Measurements from ENCODE around the gene OR10H4.
"Not testable (repeated sequence)": the region's sequence is repeated elsewhere in the genome, so short reads cannot be mapped to it uniquely, and the experiment has no call there.

The OR10H4 gene

GRCh38 chr19:15964231-15964630 is 15.4 kb downstream of the OR10H4 start:
- in situ Hi-C loops (cut with HindIII; ENCODE audit: low pct_unique_long_range_greater_than_20kb, low sequenced_read_pairs): no loop called here

GRCh38 chr19:15971224-15971780 is 22.5 kb downstream of the OR10H4 start:
- DNase-seq (ENCODE audit: low read depth in 1 of 2, low spot score in 1 of 2): no peak
- in situ Hi-C loops (cut with HindIII; ENCODE audit: low pct_unique_long_range_greater_than_20kb, low sequenced_read_pairs): no loop called here
- TF ChIP-seq JUND (IDR thresholded peaks at IDR 0.05; ENCODE audit: low read depth): no peak

More at GRCh38 chr19:15964231-15964630, 15.4 kb downstream of the OR10H4 start:
- DNase-seq (ENCODE audit: low read depth in 1 of 2, low spot score in 1 of 2): no peak
- TF ChIP-seq JUND (IDR thresholded peaks at IDR 0.05; ENCODE audit: low read depth): no peak

DNA sequence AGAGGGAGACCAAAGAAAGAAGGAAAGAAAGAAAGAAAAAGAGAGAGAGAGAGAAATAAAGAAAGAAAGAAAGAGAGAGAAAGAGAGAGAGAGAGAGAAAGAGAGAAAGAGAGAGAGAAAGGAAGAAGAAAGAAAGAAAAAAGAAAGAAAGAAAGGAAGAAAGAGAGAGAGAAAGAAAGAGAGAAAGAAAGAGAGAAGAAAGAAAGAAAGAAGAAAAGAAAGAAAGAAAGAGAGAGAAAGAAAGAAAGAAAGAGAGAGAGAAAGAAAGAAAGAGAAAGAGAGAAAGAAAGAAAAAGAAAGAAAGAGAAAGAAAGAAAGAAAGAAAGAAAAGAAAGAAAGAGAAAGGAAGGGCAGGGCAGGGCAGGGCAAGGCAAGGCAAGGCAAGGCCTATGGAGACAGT is 23.2 kb downstream of the OR10H4 start:
- in situ Hi-C loops (cut with HindIII; ENCODE audit: low pct_unique_long_range_greater_than_20kb, low sequenced_read_pairs); DNase-seq (ENCODE audit: low read depth in 1 of 2, low spot score in 1 of 2): not testable (repeated sequence)

- in situ Hi-C loops (cut with HindIII; ENCODE audit: low pct_unique_long_range_greater_than_20kb, low sequenced_read_pairs): no loop called here
- no peak for TF ChIP-seq JUND (IDR thresholded peaks at IDR 0.05; ENCODE audit: low read depth)
- DNase-seq (ENCODE audit: low read depth in 1 of 2, low spot score in 1 of 2): no peak
Measured at GRCh38 chr19:15974856-15975255, 26.0 kb downstream of the OR10H4 start.

DNA sequence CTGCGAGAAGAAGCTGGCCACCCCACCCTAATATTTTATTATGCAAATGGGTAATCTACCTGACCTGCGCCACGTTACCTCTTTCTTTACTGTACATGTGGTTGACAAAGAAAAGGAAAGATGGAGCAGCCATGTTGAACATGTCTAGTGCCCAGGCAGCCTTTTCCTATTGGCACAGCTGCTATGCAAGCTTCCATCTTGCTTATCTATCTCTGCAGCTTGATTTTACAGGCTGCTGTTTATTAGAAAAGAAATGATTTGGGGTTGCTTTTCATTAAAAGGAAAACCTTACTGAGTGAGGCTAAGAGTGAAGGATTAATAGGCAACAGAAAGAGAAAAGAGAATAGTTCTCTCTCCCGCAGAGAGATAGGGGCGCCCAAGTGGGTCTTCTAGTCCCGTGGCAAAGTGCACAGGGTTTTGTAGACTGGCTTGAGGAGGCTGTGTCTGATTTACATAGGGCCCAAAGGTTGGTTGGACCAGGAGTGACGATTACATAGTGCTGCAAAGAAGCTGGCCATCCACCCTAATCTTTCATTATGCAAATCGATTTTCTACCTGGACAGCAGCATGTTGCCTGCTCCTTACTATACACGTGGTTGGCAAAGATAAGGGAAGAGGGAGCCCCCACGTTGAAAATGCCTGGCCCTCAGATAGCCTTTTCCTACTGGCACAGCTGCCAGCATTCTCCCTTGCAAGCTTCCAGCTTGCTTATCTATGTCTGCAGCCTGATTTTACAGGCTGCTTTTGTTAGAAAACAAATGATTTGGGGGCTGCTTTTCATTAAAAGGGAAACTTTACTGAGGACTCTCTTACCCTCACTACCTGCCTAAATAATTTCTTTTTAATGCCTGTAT is 28.3 kb downstream of the OR10H4 start:
- TF ChIP-seq JUND (IDR thresholded peaks at IDR 0.05; ENCODE audit: low read depth): no peak
- DNase-seq (ENCODE audit: low read depth in 1 of 2, low spot score in 1 of 2): no peak
- in situ Hi-C loops (cut with HindIII; ENCODE audit: low pct_unique_long_range_greater_than_20kb, low sequenced_read_pairs): no loop called here

- in situ Hi-C loops (cut with HindIII; ENCODE audit: low pct_unique_long_range_greater_than_20kb, low sequenced_read_pairs): no loop called here
- no peak for DNase-seq (ENCODE audit: low read depth in 1 of 2, low spot score in 1 of 2)
- no peak for TF ChIP-seq JUND (IDR thresholded peaks at IDR 0.05; ENCODE audit: low read depth)
Measured at GRCh38 chr19:15977690-15978089, 28.9 kb downstream of the OR10H4 start.

GRCh38 chr19:15979293-15979692 is 30.5 kb downstream of the OR10H4 start:
- no peak for DNase-seq (ENCODE audit: low read depth in 1 of 2, low spot score in 1 of 2)
- TF ChIP-seq JUND (IDR thresholded peaks at IDR 0.05; ENCODE audit: low read depth): no peak
- in situ Hi-C loops (cut with HindIII; ENCODE audit: low pct_unique_long_range_greater_than_20kb, low sequenced_read_pairs): no loop called here

DNA sequence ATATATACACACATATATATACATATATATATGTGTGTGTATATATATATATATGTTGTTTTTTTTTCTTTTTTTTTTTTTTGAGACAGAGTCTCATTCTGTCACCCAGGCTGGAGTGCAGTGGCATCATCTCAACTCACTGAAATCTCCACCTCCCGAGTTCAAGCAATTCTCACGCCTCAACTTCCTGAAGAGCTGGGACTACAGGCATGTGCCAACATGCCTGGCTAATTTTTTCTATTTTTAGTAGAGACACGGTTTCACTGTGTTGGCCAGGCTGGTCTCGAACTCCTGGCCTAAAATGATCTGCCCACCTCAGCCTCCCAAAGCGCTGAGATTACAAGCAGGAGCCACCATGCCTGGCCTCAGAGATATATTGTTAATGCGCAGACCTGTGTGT is 37.0 kb downstream of the OR10H4 start:
- DNase-seq (ENCODE audit: low read depth in 1 of 2, low spot score in 1 of 2); in situ Hi-C loops (cut with HindIII; ENCODE audit: low pct_unique_long_range_greater_than_20kb, low sequenced_read_pairs): not testable (repeated sequence)

DNA sequence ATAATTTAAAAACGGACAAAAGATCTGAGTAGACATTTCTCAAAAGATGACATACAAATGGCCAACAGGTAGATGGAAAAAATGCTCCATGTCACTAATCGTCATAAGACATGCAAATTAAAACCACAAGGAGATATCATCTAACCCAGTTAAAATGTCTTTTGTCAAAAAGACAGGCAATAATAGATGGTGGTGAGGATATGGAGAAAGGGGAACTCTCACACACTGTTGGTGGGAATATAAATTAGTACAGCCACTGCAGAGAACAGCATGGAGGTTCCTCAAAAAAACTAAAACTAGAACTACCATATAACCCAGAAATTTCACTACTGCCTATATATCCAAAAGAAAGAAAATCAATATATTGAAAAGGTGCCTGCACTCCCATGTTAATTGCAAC is 37.9 kb downstream of the OR10H4 start:
- DNase-seq (ENCODE audit: low read depth in 1 of 2, low spot score in 1 of 2): no peak
- in situ Hi-C loops (cut with HindIII; ENCODE audit: low pct_unique_long_range_greater_than_20kb, low sequenced_read_pairs): no loop called here
- TF ChIP-seq JUND (IDR thresholded peaks at IDR 0.05; ENCODE audit: low read depth): no peak

GRCh38 chr19:15989889-15990288 is 41.1 kb downstream of the OR10H4 start:
- DNase-seq (ENCODE audit: low read depth in 1 of 2, low spot score in 1 of 2): peak in 1 of 2 experiments; percentile 19
- no peak for TF ChIP-seq JUND (IDR thresholded peaks at IDR 0.05; ENCODE audit: low read depth)
- in situ Hi-C loops (cut with HindIII; ENCODE audit: low pct_unique_long_range_greater_than_20kb, low sequenced_read_pairs): no loop called here

DNA sequence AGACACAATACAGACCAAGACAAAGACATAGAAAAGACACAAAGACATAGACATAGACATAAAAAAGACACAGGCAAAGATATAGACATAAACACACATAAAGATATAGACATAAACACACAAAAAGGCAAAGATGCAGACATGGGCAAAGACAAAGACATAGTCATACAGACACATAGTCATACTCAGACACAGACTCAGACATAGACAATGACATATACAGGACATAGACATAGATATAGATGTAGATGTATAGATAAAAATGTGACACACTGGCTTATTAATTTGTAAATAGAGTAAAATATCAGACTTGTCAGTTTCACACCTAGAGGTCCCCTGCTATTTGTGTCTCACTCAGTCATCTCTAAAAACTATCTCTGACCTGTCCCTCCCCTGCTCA is 42.8 kb downstream of the OR10H4 start:
- no peak for DNase-seq (ENCODE audit: low read depth in 1 of 2, low spot score in 1 of 2)
- in situ Hi-C loops (cut with HindIII; ENCODE audit: low pct_unique_long_range_greater_than_20kb, low sequenced_read_pairs): no loop called here
- TF ChIP-seq JUND (IDR thresholded peaks at IDR 0.05; ENCODE audit: low read depth): no peak

GRCh38 chr19:15992014-15992413 is 43.2 kb downstream of the OR10H4 start:
- TF ChIP-seq JUND (IDR thresholded peaks at IDR 0.05; ENCODE audit: low read depth): no peak
- in situ Hi-C loops (cut with HindIII; ENCODE audit: low pct_unique_long_range_greater_than_20kb, low sequenced_read_pairs): no loop called here
- DNase-seq (ENCODE audit: low read depth in 1 of 2, low spot score in 1 of 2): no peak

GRCh38 chr19:15995536-15995935 is 46.7 kb downstream of the OR10H4 start:
- no peak for DNase-seq (ENCODE audit: low read depth in 1 of 2, low spot score in 1 of 2)
- TF ChIP-seq JUND (IDR thresholded peaks at IDR 0.05; ENCODE audit: low read depth): no peak
- in situ Hi-C loops (cut with HindIII; ENCODE audit: low pct_unique_long_range_greater_than_20kb, low sequenced_read_pairs): no loop called here

Measured in T47D (cell line).